Neuronal stem cell (in vitro differentiated cells): Measurements from ENCODE around the gene METTL25. TPM values are rescaled to one million over a fixed set of nuclear protein-coding genes. Genes with fewer than 3 reads are reported as not detected.

ENCODE experiments used
- DNase-seq: peaks from one replicate; pipeline ENCODE4 v3.0.0-alpha.2; 2013; ENCODE audit warnings: low spot score
- H2AFZ ChIP-seq: one replicate; pipeline ENCODE4 v1.6.1; 2013; ENCODE audit warnings: mild to moderate bottlenecking, low read length, inconsistent platforms
- H2AK5ac ChIP-seq: 2 replicates; pipeline ENCODE4 v1.6.1; 2013; ENCODE audit warnings: low read depth, mild to moderate bottlenecking, inconsistent platforms, low read length, moderate library complexity, mixed read lengths
- H2BK120ac ChIP-seq: 2 replicates; pipeline ENCODE4 v1.6.1; 2013; ENCODE audit warnings: low read depth, mild to moderate bottlenecking, inconsistent platforms, low read length, moderate library complexity, mixed read lengths
- H2BK12ac ChIP-seq: one replicate; pipeline ENCODE4 v1.6.1; 2013; ENCODE audit warnings: low read length, inconsistent platforms
- H2BK15ac ChIP-seq: 2 replicates; pipeline ENCODE4 v1.6.1; 2013; ENCODE audit warnings: mild to moderate bottlenecking, low read length, inconsistent platforms, mixed read lengths
- H2BK5ac ChIP-seq: one replicate; pipeline ENCODE4 v1.6.1; 2013; ENCODE audit warnings: inconsistent platforms, mild to moderate bottlenecking, low read length, moderate library complexity
- H3K14ac ChIP-seq: one replicate; pipeline ENCODE4 v1.6.1; 2013; ENCODE audit warnings: low read length, inconsistent platforms
- H3K18ac ChIP-seq: 2 replicates; pipeline ENCODE4 v1.6.1; 2013; ENCODE audit warnings: low read length, inconsistent platforms
- H3K23ac ChIP-seq: 2 replicates; pipeline ENCODE4 v1.6.1; 2013; ENCODE audit warnings: low read depth, mild to moderate bottlenecking, mixed read lengths, low read length, inconsistent platforms; ENCODE audit not compliant: poor library complexity
- H3K27ac ChIP-seq: replicated peaks from 3 replicates; pipeline ENCODE4 v1.5.1; 2013; ENCODE audit warnings: low read length, inconsistent platforms
- H3K27me3 ChIP-seq, 3 experiments: 2 replicates each; pipeline ENCODE4 v1.6.1; 2013; ENCODE audit warnings: low read length in 3 of 3, mild to moderate bottlenecking in 2 of 3, inconsistent platforms in 1 of 3, low read depth in 1 of 3, mixed read lengths in 1 of 3, moderate library complexity in 1 of 3; ENCODE audit not compliant: control insufficient read depth in 3 of 3, insufficient read depth in 3 of 3
- H3K36me3 ChIP-seq, 2 donors: replicated peaks in 1 of 2; 2 replicates each; pipeline ENCODE4 v1.6.1; 2013; ENCODE audit warnings: low read length in 2 of 2; ENCODE audit not compliant: control insufficient read depth in 2 of 2, insufficient read depth in 2 of 2
- H3K4ac ChIP-seq: 2 replicates; pipeline ENCODE4 v1.6.1; 2013; ENCODE audit warnings: inconsistent platforms, mild to moderate bottlenecking, low read length, moderate library complexity
- H3K4me1 ChIP-seq, 2 donors: 1 replicate in 1 of 2; 2 replicates in 1 of 2; pipeline ENCODE4 v1.6.1; 2013; ENCODE audit warnings: low read length in 2 of 2, low read depth in 1 of 2; ENCODE audit not compliant: control insufficient read depth in 2 of 2, insufficient read depth in 1 of 2
- H3K4me2 ChIP-seq: one replicate; pipeline ENCODE4 v1.6.1; 2013; ENCODE audit warnings: mild to moderate bottlenecking, low read length, inconsistent platforms; ENCODE audit not compliant: insufficient read depth, poor library complexity, severe bottlenecking
- H3K4me3 ChIP-seq, 2 donors: 2 replicates each; pipeline ENCODE4 v1.5.1; 2013; ENCODE audit warnings: low read length in 2 of 2, mild to moderate bottlenecking in 2 of 2, inconsistent platforms in 1 of 2, moderate library complexity in 1 of 2
- H3K79me1 ChIP-seq: one replicate; pipeline ENCODE4 v1.6.1; 2013; ENCODE audit warnings: low read depth, mild to moderate bottlenecking, inconsistent platforms, low read length, moderate library complexity
- H3K9ac ChIP-seq: one replicate; pipeline ENCODE4 v1.6.1; 2013; ENCODE audit warnings: mild to moderate bottlenecking, low read depth, low read length, inconsistent platforms; ENCODE audit not compliant: poor library complexity
- H3K9me3 ChIP-seq, 2 donors: replicated peaks in 1 of 2; 2 replicates each; pipeline versions ENCODE3 to v1.6.1; 2013; ENCODE audit warnings: low read length in 2 of 2, mild to moderate bottlenecking in 2 of 2, inconsistent platforms in 1 of 2, low read depth in 1 of 2, mixed read lengths in 1 of 2, moderate library complexity in 1 of 2; ENCODE audit not compliant: control insufficient read depth in 2 of 2, insufficient read depth in 1 of 2
- H4K8ac ChIP-seq: one replicate; pipeline ENCODE4 v1.6.1; 2013; ENCODE audit warnings: low read depth, mild to moderate bottlenecking, inconsistent platforms, low read length, moderate library complexity
- H4K91ac ChIP-seq: one replicate; pipeline ENCODE4 v1.6.1; 2013; ENCODE audit warnings: low read length, low read depth, mild to moderate bottlenecking, inconsistent platforms; ENCODE audit not compliant: poor library complexity
- WGBS, 2 donors: extraction: QIAGEN DNeasy Blood & Tissue Kit; methylation state at CpG; one replicate each; pipeline ENCODE4 v1.1.7; 2013; ENCODE audit warnings: missing lambda C conversion rate in 2 of 2, mixed read lengths in 1 of 2; ENCODE audit not compliant: insufficient read length in 2 of 2, insufficient replicate concordance in 1 of 2; ENCODE audit errors: extremely low coverage in 2 of 2; 5-methylcytosine and 5-hydroxymethylcytosine counted together
- polyA plus RNA-seq, 2 experiments: library from polyadenylated mRNA; stranded (reverse); fragments of 200-250 nt; gene quantifications; one replicate each; pipeline ENCODE4 v1.2.3, GENCODE V29; 2013

The METTL25 gene, protein sequence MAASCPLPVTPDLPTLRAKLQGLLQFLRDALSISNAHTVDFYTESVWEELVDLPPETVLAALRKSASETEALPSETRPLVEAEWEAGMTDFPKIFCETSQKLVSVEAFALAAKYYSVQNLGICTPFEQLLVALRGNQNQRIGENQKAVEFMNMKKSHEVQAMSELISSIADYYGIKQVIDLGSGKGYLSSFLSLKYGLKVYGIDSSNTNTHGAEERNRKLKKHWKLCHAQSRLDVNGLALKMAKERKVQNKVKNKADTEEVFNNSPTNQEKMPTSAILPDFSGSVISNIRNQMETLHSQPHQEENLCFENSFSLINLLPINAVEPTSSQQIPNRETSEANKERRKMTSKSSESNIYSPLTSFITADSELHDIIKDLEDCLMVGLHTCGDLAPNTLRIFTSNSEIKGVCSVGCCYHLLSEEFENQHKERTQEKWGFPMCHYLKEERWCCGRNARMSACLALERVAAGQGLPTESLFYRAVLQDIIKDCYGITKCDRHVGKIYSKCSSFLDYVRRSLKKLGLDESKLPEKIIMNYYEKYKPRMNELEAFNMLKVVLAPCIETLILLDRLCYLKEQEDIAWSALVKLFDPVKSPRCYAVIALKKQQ
- polyA plus RNA-seq (2013, experiment 1 of 2): 4.7 TPM
- polyA plus RNA-seq (2013, experiment 2 of 2): 4.7 TPM

DNA sequence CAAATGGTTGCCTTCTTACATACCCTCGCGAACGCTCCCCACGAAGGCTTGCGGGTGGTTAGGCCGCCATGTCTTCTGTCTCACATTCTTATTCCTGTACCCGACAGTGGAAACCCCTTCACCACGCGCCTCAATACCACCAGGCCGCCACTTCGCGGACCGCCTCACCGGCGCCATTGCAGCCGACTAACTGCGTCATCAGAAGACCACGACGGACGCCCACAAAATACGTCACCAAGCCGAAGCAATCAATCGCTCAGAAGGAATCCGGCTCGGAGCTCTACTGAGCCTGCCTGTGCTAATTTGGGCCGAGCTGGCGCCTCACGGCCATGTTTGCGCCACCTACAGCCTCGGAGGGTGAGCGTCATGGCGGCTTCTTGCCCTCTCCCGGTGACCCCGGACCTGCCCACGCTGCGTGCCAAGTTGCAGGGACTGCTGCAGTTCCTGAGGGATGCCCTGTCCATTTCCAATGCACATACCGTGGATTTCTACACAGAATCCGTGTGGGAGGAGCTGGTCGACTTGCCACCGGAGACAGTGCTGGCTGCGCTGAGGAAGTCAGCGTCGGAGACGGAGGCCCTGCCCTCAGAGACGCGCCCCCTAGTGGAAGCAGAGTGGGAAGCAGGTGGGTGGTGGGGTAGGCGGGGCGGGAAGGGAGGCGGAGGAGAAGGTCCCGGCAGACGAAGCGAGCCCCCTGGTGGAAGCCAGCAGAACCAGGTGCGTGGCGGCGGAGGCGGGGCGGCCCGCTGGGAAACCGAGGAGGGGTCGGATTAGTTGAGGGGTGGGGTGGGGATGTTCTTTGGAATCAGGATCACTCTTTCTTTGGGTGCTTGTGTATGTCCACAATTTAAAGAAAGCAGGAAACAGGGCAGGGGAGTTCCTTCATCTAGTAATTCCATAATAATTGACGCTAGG, at the start of gene METTL25, which contains the start of gene CCDC59:
TSS of gene METTL25 (plus strand) at position 330 of the 915 bp plus-strand sequence. CDS start at position 367, 37 bp downstream.
TSS of gene CCDC59 (minus strand) at position 188 of the 915 bp plus-strand sequence. CDS start at position 177, 11 bp downstream.
- no peak within 1 kb of the TSS for H2BK120ac ChIP-seq
- peak within 1 kb of the TSS; percentile 56 for H3K4me2 ChIP-seq
- peak; percentile 97 for DNase-seq
- H3K4me1 ChIP-seq: peaks cover 2% of the 10 kb centered on the region in 2 donors
- H2AK5ac ChIP-seq: no peak within 1 kb of the TSS
- no CpG with 5 or more reads among the region's 61 CpGs for WGBS, 2 donors
- H3K27ac ChIP-seq: peak within 1 kb of the TSS; percentile 82
- H2BK15ac ChIP-seq: no peak within 1 kb of the TSS
- H2BK12ac ChIP-seq: no peak within 1 kb of the TSS
- peaks cover 2 to 36% of the 10 kb centered on the region in 2 donors for H3K36me3 ChIP-seq
- peak within 1 kb of the TSS; percentile 98 for H3K23ac ChIP-seq
- no peak within 1 kb of the TSS for H4K91ac ChIP-seq
- peak within 1 kb of the TSS; percentile 77 to 94 for H3K4me3 ChIP-seq
- H3K79me1 ChIP-seq: peaks cover 3% of the 10 kb centered on the region
- peak within 1 kb of the TSS; percentile 85 for H2BK5ac ChIP-seq
- no peaks in the 10 kb centered on the region for H3K27me3 ChIP-seq
- peak within 1 kb of the TSS; percentile 94 for H2AFZ ChIP-seq
- no peak within 1 kb of the TSS for H3K4ac ChIP-seq
- H3K9ac ChIP-seq: peak within 1 kb of the TSS; percentile 97
- H3K14ac ChIP-seq: peak within 1 kb of the TSS; percentile 77
- no peak within 1 kb of the TSS for H4K8ac ChIP-seq
- peak within 1 kb of the TSS; percentile 99 for H3K18ac ChIP-seq
- no peaks in the 10 kb centered on the region for H3K9me3 ChIP-seq

DNA sequence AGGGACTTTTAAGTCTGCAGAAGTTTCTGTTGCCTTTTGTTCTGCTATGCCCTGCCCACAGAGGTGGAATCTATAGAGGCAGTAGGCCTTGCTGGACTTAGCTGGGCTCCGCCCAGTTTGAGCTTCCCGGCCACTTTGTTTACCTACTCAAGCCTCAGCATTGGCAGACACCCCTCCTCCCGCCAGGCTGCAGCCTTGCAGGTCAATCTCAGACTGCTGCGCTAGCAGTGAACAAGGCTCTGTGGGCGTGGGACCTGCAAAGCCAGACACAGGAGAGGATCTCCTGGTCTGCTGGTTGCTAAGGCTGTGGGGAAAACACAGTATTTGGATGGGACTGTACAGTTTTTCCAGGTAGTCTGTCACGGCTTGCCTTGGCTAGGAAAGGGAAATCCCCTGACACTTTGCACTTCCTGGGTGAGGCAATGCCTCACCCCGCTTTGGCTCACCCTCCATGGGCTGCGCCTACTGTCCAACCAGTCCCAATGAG, 43.9 kb upstream of the METTL25 start:
- no CpG with 5 or more reads among the region's 8 CpGs for WGBS, 2 donors
- no peak overlapping the region for H3K23ac ChIP-seq
- no peaks in the 10 kb centered on the region for H3K79me1 ChIP-seq
- peaks cover 2 to 4% of the 10 kb centered on the region in 2 donors for H3K4me1 ChIP-seq
- peak; percentile 35 for DNase-seq
- H4K91ac ChIP-seq: no peak overlapping the region
- H2BK5ac ChIP-seq: no peak overlapping the region
- no peak overlapping the region for H2AK5ac ChIP-seq
- peak overlapping the region; percentile 38 for H2BK15ac ChIP-seq
- H2BK12ac ChIP-seq: no peak overlapping the region
- no peak overlapping the region for H3K27ac ChIP-seq
- H3K14ac ChIP-seq: no peak overlapping the region
- no peaks in the 10 kb centered on the region for H3K9me3 ChIP-seq
- no peak overlapping the region for H3K18ac ChIP-seq
- H3K4me2 ChIP-seq: peak overlapping the region; percentile 40
- no peak overlapping the region for H3K4me3 ChIP-seq
- no peak overlapping the region for H3K4ac ChIP-seq
- no peaks in the 10 kb centered on the region for H3K27me3 ChIP-seq
- H3K9ac ChIP-seq: no peak overlapping the region
- no peak overlapping the region for H4K8ac ChIP-seq
- no peaks in the 10 kb centered on the region for H3K36me3 ChIP-seq
- no peak overlapping the region for H2BK120ac ChIP-seq
- H2AFZ ChIP-seq: peak overlapping the region; percentile 83

DNA sequence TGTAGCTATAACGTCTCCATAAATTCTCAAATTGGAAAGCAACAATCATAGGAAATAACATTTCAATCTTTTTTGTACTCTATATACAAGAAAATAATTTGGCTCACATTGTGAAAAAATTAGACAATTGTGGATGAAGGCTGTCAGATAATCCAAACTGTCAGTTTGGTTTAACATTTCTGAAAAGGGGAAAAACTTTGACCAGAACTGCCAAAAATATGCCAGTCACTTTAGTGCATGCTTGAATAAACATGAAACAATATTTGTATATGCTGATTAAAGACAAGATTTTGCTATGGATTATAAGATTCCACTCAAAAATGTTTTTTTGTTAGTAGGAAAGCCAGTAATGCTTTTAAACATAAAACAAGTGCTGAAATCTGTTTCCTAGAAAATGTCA, 39.1 kb upstream of the METTL25 start:
- no peaks in the 10 kb centered on the region for H3K79me1 ChIP-seq
- no peaks in the 10 kb centered on the region for H3K9me3 ChIP-seq
- no peak overlapping the region for H3K27ac ChIP-seq
- no peak overlapping the region for H2BK12ac ChIP-seq
- H3K4me2 ChIP-seq: no peak overlapping the region
- H3K18ac ChIP-seq: no peak overlapping the region
- H3K9ac ChIP-seq: no peak overlapping the region
- H2BK15ac ChIP-seq: no peak overlapping the region
- WGBS, 2 donors: no CpG with 5 or more reads among the region's 1 CpG
- H2BK120ac ChIP-seq: no peak overlapping the region
- no peak overlapping the region for H3K4ac ChIP-seq
- H3K23ac ChIP-seq: no peak overlapping the region
- H4K91ac ChIP-seq: no peak overlapping the region
- H3K14ac ChIP-seq: no peak overlapping the region
- peaks cover 4% of the 10 kb centered on the region in 2 donors for H3K4me1 ChIP-seq
- DNase-seq: no peak
- no peak overlapping the region for H2BK5ac ChIP-seq
- no peaks in the 10 kb centered on the region for H3K27me3 ChIP-seq
- no peak overlapping the region for H3K4me3 ChIP-seq
- no peak overlapping the region for H2AFZ ChIP-seq
- no peak overlapping the region for H4K8ac ChIP-seq
- no peaks in the 10 kb centered on the region for H3K36me3 ChIP-seq
- H2AK5ac ChIP-seq: no peak overlapping the region
